Measurements from ENCODE around the gene SDSL.

GRCh38 chr12:113440336-113440735 is 18.2 kb downstream of the SDSL start:
- no peak for TF ChIP-seq EZH2 (IDR thresholded peaks at IDR 0.05; ENCODE audit: low read length)
- no peak for TF ChIP-seq CTCF (optimal IDR thresholded peaks at IDR 0.05 in 1 of 3, IDR thresholded peaks at IDR 0.05 in 1 of 3, conservative IDR thresholded peaks at IDR 0.05 in 1 of 3; ENCODE audit: extremely low read depth in 1 of 3, insufficient read depth in 2 of 3, low read length in 3 of 3)
